Measurements from ENCODE around the gene CD3D.

GRCh38 chr11:118321386-118322082 is 21.0 kb downstream of the CD3D start:
- TF ChIP-seq PRRX2 (CRISPR knock-in tag; IDR thresholded peaks at IDR 0.05) (no peak), CTCF (IDR thresholded peaks at IDR 0.05) (no peak), ZSCAN18 (CRISPR knock-in tag; IDR thresholded peaks at IDR 0.05) (no peak), ESRRA (CRISPR knock-in tag; IDR thresholded peaks at IDR 0.05; ENCODE audit: borderline replicate concordance) (no peak), ZBTB21 (CRISPR knock-in tag; IDR thresholded peaks at IDR 0.05; ENCODE audit: borderline replicate concordance) (no peak), PRDM15 (CRISPR knock-in tag; IDR thresholded peaks at IDR 0.05) (no peak)
